HepG2 (cell line): ENCODE results near the gene NKX2-2. TPM values are rescaled to one million over a fixed set of nuclear protein-coding genes. Genes with fewer than 3 reads are reported as not detected.
A peak's percentile ranks its signal among the peaks of the same experiment; 100 is the strongest.

Source experiments
- ATF2 ChIP-seq: sonication (generic); formaldehyde crosslinking; IDR thresholded peaks from 2 replicates; pipeline ENCODE4 v1.4.0; 2020; ENCODE audit warnings: missing genetic modification reagents
- GPN1 ChIP-seq: sonication (generic); formaldehyde crosslinking; IDR thresholded peaks from 2 replicates; pipeline ENCODE4 v1.5.1; 2020; ENCODE audit warnings: missing genetic modification reagents, borderline replicate concordance
- HNRNPLL ChIP-seq: fragments of 200-400 bp; formaldehyde crosslinking; IDR thresholded peaks from 2 replicates; pipeline ENCODE4 v1.6.1; 2017; ENCODE audit warnings: mild to moderate bottlenecking, low read depth, low read length; ENCODE audit not compliant: poor library complexity, severe bottlenecking
- HOXA7 ChIP-seq: sonication (generic); formaldehyde crosslinking; IDR thresholded peaks from 2 replicates; pipeline ENCODE4 v1.8.1; 2022; ENCODE audit warnings: mild to moderate bottlenecking, missing genetic modification reagents, moderate library complexity
- MXD1 ChIP-seq: sonication (generic); formaldehyde crosslinking; IDR thresholded peaks from 2 replicates; pipeline ENCODE4 v1.4.0; 2020; ENCODE audit warnings: mild to moderate bottlenecking, missing genetic modification reagents
- NFE2L1 ChIP-seq: sonication (generic); formaldehyde crosslinking; IDR thresholded peaks from 2 replicates; pipeline ENCODE4 v1.4.0; 2020; ENCODE audit warnings: missing genetic modification reagents, mild to moderate bottlenecking, borderline replicate concordance
- NR1H2 ChIP-seq: sonication (generic); formaldehyde crosslinking; IDR thresholded peaks from 2 replicates; pipeline ENCODE4 v1.8.1; 2022; ENCODE audit warnings: low read depth, missing genetic modification reagents, borderline replicate concordance
- RARA ChIP-seq: IDR thresholded peaks from 2 replicates; pipeline ENCODE4 v1.6.1; 2016; ENCODE audit warnings: missing genetic modification reagents, missing compliant biosample characterization
- RBFOX2 ChIP-seq: fragments of 200-400 bp; formaldehyde crosslinking; IDR thresholded peaks from 2 replicates; pipeline ENCODE4 v1.6.1; 2017; ENCODE audit warnings: low read depth, mild to moderate bottlenecking, low read length
- RBM39 ChIP-seq: fragments of 200-400 bp; formaldehyde crosslinking; IDR thresholded peaks from one replicate; pipeline ENCODE4 v1.6.1; 2018; ENCODE audit warnings: antibody characterized with exemption, mild to moderate bottlenecking, low read depth, low read length; ENCODE audit not compliant: poor library complexity, severe bottlenecking
- TFAP4 ChIP-seq: sonication (generic); IDR thresholded peaks from 2 replicates; pipeline ENCODE4 v1.6.1; 2016; ENCODE audit warnings: low read depth, borderline replicate concordance
- YEATS4 ChIP-seq: sonication (generic); formaldehyde crosslinking; IDR thresholded peaks from 2 replicates; pipeline ENCODE4 v1.4.0; 2020; ENCODE audit warnings: missing genetic modification reagents, borderline replicate concordance
- ZNF142 ChIP-seq: sonication (generic); formaldehyde crosslinking; IDR thresholded peaks from 2 replicates; pipeline ENCODE4 v1.4.0; 2020; ENCODE audit warnings: missing genetic modification reagents
- ZNF512B ChIP-seq: sonication (generic); formaldehyde crosslinking; IDR thresholded peaks from 2 replicates; pipeline ENCODE4 v1.5.1; 2020; ENCODE audit warnings: missing genetic modification reagents, mild to moderate bottlenecking, borderline replicate concordance
- ZNF589 ChIP-seq: sonication (generic); formaldehyde crosslinking; conservative IDR thresholded peaks from 2 replicates; pipeline ENCODE4 v1.8.0; 2022; ENCODE audit warnings: mild to moderate bottlenecking, moderate library complexity, missing genetic modification reagents
- ZNF598 ChIP-seq: sonication (generic); formaldehyde crosslinking; IDR thresholded peaks from 2 replicates; pipeline ENCODE4 v1.5.1; 2020; ENCODE audit warnings: mild to moderate bottlenecking, missing genetic modification reagents, borderline replicate concordance
- polyA plus RNA-seq, 8 experiments: library from polyadenylated mRNA; depleted of rRNA in 3 of 8; stranded (reverse) in 7 of 8; unstranded in 1 of 8; fragments of >200 nt; fragmentation: Illumina TruSeq in 4 of 8; extraction: Trizol in 4 of 8; gene quantifications; 2 replicates each; pipeline versions ENCODE4 v1.2.1 to v1.2.3, GENCODE V29; 2011 to 2016; ENCODE audit warnings: low read depth in 4 of 8, missing spikeins in 1 of 8, mixed read lengths in 1 of 8; ENCODE audit not compliant: insufficient read depth in 1 of 8
- total RNA-seq, 5 experiments: library from RNA; depleted of rRNA; stranded (reverse); fragments of >200 nt; fragmentation: Illumina TruSeq; extraction: Trizol; gene quantifications; 2 replicates each; pipeline ENCODE4 v1.2.3, GENCODE V29; 2016; ENCODE audit warnings: low read depth in 1 of 5

The NKX2-2 gene
- total and polyA plus RNA-seq, 2 of the 13 experiments (the other 11 are each of a cell fraction or from before 2014, with no cell fraction given): not detected

- TF ChIP-seq HNRNPLL (peak; percentile 52), TFAP4 (no peak), NR1H2 (CRISPR knock-in tag) (0 out of 2 replicates have a peak, but pooled peaks have one; percentile 72), NFE2L1 (CRISPR knock-in tag) (no peak), GPN1 (CRISPR knock-in tag) (no peak), ZNF589 (0 out of 2 replicates have a peak, but pooled peaks have one; percentile 39), ZNF598 (CRISPR knock-in tag) (no peak), RBFOX2 (0 out of 2 replicates have a peak, but pooled peaks have one; percentile 27), YEATS4 (peak; percentile 19; the same call in 1 of the 2 replicates), ZNF512B (CRISPR knock-in tag) (no peak), HOXA7 (CRISPR knock-in tag) (peak; percentile 76; the same call in 1 of the 2 replicates), RARA (no peak), RBM39 (peak; percentile 48), ZNF142 (no peak), MXD1 (CRISPR knock-in tag) (0 out of 2 replicates have a peak, but pooled peaks have one; percentile 34), ATF2 (CRISPR knock-in tag) (0 out of 2 replicates have a peak, but pooled peaks have one; percentile 16)
Observed at GRCh38 chr20:21505810-21506530, 7.9 kb downstream of the NKX2-2 start (continued).
